ENCODE results near the gene LAMC3. TPM values are rescaled to one million over a fixed set of nuclear protein-coding genes. Genes with fewer than 3 reads are reported as not detected.
"Not testable (repeated sequence)": the region's sequence is repeated elsewhere in the genome, so short reads cannot be mapped to it uniquely, and the experiment has no call there.

Gene LAMC3
- polyA plus RNA-seq, 1 donor from 2014 or later = not detected

DNA sequence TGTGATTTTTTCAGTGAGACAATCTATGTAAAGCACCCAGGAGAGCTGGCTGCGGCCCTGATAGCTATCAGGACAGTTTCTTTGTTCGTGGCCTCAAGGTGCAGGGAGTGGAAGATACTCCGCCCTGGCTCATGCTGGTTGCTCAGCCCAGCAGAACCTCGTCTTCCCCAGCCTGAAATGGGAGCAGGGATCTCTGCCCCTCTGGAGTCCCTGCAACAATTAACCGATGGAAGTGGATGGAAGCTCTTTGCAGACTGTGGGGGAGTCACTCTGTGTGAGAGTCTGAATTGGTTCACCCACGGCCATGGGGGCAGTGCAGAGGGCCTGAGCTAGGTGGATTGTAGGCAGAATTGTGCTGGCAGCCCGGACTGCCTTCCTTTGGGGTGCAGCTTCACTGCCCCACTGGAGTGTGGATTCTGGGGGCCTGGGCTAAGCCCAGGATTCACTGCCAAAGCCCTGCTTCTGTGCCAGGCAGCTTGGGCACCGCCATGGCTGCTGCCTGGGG, 90.2 kb downstream of the LAMC3 start:
- Mint-ChIP-seq H3K27me3 (peaks cover 30% of the 10 kb centered on the region), H3K4me1 (peaks cover 4 to 5% (median 5%) of the 10 kb centered on the region in 3 donors), H3K27ac (no peak overlapping the region), H3K4me3 (peak overlapping the region in 1 of 4 donors; percentile 6), H3K36me3 (peaks cover 1% of the 10 kb centered on the region), H3K9me3 (no peaks in the 10 kb centered on the region)

DNA sequence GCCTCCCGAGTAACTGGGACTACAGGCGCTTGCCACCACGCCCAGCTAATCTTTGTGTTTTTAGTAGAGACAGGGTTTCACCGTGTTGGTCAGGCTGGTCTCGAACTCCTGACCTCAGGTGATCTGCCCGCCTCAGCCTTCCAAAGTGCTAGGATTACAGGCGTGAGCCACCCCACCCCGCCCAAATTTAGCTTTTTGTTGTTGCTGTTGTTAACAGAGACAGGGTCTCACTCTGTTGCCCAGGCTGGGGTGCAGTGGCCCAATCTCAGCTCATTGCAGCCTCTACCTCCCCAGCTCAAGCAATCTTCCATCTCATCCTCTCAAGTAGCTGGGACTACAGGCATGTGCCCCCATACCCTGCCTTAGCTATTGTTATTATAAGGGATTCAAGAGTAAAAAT, 90.9 kb downstream of the LAMC3 start:
- H3K27me3 Mint-ChIP-seq = peaks cover 27% of the 10 kb centered on the region
- not testable (repeated sequence) for H3K27ac Mint-ChIP-seq, H3K4me3 Mint-ChIP-seq, H3K9me3 Mint-ChIP-seq, H3K4me1 Mint-ChIP-seq, H3K36me3 Mint-ChIP-seq

DNA sequence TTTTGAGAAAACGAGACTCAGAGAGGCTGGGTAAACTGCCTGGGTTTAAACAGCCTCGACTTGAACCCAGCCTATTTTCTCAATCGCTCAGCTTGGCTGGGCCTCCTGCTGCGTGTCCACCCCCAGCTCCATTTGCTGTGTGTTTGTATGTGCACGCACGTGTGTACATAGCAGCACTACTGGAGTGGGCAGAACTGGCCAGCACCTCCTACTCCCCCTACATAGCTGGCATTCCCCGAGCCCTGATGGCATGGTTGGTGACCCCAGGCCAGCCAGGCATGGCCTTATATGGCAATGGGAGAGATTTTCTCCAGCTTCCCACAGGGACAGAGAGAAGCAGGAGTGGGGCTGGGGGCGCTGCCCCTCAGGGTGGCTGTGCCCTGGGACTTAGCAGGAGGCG, 91.5 kb downstream of the LAMC3 start:
- Mint-ChIP-seq H3K9me3 (no peaks in the 10 kb centered on the region), H3K36me3 (peaks cover 1% of the 10 kb centered on the region), H3K4me1 (peaks cover 4 to 5% (median 5%) of the 10 kb centered on the region in 3 donors), H3K4me3 (peak overlapping the region in 1 of 4 donors; percentile 47), H3K27ac (no peak overlapping the region), H3K27me3 (peaks cover 21% of the 10 kb centered on the region)

DNA sequence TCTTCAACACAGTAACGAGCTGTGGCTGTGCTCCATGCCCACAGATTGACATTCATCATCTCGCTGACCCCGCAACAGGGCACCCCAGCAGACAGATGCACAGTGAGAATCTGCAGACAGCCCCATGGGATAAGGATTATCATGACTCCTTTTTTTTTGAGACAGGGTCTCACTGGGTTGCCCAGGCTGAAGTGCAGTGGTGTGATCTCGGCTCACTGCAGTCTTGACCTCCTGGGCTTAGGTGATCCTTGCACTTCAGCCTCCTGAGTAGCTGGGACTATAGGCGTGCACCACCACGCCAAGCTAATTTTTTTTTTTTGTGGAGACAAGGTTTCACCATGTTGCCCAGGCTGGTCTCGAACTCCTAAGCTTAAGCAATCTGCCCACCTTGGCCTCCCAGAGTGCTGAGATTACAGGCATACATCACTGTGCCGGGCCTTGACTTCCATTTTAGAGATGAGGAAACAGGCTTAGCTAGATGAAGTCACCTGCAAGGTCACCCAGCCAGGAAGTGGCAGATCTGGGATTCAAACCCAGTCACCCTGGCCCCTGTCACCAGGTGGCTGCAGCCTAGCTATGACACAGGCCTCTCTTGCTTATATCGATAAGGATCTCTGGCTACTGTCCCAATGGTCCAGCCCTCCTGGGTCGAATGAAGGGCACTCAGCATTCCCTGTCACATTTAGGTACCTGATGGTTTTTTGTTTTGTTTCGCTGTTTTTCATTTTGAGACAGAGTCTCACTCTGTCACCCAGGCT, 92.4 kb downstream of the LAMC3 start:
- H3K4me1 Mint-ChIP-seq = peaks cover 2 to 5% (median 2%) of the 10 kb centered on the region in 3 donors
- no peaks in the 10 kb centered on the region for H3K9me3 Mint-ChIP-seq
- H3K27me3 Mint-ChIP-seq = peaks cover 20% of the 10 kb centered on the region
- no peak overlapping the region for H3K27ac Mint-ChIP-seq
- no peak overlapping the region for H3K4me3 Mint-ChIP-seq
- H3K36me3 Mint-ChIP-seq = no peaks in the 10 kb centered on the region

DNA sequence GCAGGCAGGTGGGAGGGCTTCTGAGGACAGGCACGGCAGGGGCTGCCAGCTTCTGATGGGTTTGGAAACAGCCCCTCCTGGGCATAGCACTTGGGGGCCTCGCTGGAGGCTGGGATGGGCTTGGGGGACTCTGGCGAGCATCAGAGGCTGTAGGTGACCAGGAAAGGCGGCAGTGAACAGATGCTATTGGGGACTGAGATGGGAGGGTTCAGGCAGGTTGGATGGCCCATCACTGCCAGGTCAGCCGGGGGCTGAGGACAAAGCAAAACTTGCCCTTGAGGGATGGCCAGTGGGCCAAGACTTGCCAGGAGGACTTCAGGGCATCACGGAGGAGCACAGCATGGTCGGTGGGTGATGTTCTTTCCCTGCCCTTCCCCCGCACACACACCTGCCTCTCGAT, 94.0 kb downstream of the LAMC3 start:
- Mint-ChIP-seq H3K4me1 (peaks cover 0 to 2% (median 2%) of the 10 kb centered on the region in 3 donors), H3K9me3 (no peaks in the 10 kb centered on the region)

DNA sequence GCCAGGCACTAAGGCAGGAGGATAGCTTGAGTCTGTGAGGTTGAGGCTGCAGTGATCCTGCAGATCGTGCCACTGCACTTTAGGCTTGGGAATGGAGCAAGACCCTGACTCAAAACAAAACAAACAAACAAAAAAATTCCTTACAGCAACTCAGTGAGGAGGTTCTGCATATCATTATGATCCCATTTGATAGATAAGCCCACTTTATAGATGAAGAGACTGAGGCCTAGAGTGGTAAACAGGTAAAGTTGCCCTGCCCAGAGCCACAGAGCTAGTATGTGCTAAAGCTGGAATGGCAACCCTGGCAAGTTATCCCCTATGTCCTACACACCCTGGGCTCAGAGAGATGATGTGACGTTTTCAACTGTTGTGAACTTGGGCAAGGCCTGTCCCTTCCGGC, 94.6 kb downstream of the LAMC3 start:
- peaks cover 0 to 2% (median 2%) of the 10 kb centered on the region in 3 donors for H3K4me1 Mint-ChIP-seq
- H3K4me3 Mint-ChIP-seq = no peak overlapping the region
- H3K36me3 Mint-ChIP-seq = no peaks in the 10 kb centered on the region
- H3K27me3 Mint-ChIP-seq = peaks cover 14% of the 10 kb centered on the region
- no peaks in the 10 kb centered on the region for H3K9me3 Mint-ChIP-seq
- no peak overlapping the region for H3K27ac Mint-ChIP-seq

More for the DNA sequence above, 94.0 kb downstream of the LAMC3 start:
- H3K36me3 Mint-ChIP-seq = no peaks in the 10 kb centered on the region
- H3K4me3 Mint-ChIP-seq = no peak overlapping the region
- no peak overlapping the region for H3K27ac Mint-ChIP-seq
- peaks cover 14% of the 10 kb centered on the region for H3K27me3 Mint-ChIP-seq

DNA sequence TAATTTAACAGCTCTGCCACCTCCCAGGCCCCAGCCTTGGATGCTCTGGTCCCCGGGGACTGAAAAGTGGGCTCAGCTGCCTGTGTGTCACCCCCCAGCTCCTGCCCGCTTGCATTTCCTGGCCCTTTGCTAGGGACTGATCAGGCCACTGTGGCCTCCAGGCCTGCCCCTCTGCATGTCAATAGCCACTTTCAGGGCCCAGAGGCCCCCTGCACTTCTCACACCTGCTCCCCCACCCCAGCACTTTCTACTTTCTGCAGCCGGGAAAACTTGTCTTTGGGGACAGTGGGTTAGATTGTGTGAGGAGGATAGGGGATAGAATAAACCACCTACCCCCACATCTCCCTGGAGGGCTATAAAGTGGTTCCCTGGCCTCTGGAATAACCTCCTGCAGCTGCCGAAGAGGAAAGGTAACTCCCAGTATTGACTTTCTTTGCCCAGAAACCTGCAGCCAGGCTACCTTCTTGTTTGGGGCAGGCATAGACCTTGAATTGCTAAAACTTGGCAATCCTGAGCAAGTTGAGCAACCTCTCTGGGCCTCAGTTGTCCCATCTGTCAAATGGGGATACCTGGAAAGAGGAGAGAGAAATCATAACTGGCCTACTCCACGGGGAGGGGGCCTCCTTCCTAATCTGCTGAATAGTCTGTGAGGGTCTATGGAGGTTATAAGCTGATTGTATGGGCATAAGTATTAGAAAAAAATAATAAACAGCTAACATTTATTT, 95.2 kb downstream of the LAMC3 start:
- Mint-ChIP-seq H3K9me3 (no peaks in the 10 kb centered on the region), H3K4me3 (no peak overlapping the region), H3K36me3 (no peaks in the 10 kb centered on the region), H3K27ac (no peak overlapping the region), H3K4me1 (peaks cover 0 to 2% (median under 1%) of the 10 kb centered on the region in 3 donors), H3K27me3 (peaks cover 15% of the 10 kb centered on the region)

DNA sequence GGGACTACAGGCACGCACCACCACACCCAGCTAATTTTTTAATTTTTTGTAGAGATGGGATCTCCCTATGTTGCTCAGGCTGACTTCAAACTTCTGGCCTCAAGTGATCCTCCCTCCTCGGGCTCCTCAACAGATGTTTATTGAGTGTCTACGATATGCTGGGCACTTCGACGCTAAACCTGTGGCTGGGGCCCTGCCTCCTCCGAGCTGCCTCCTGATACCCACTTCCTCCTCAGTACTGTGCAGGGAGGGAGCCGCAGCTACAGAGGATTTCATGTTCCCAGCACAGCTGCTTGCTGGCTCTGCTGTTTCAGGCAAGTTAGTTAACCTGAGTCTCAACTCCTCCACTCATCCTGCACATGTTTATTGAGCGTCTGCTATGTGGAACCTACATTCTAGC, 97.0 kb downstream of the LAMC3 start:
- H3K27ac Mint-ChIP-seq = no peak overlapping the region
- no peaks in the 10 kb centered on the region for H3K9me3 Mint-ChIP-seq
- H3K36me3 Mint-ChIP-seq = no peaks in the 10 kb centered on the region
- H3K27me3 Mint-ChIP-seq = peaks cover 18% of the 10 kb centered on the region
- H3K4me1 Mint-ChIP-seq = peaks cover 0 to 2% (median 0%) of the 10 kb centered on the region in 3 donors
- no peak overlapping the region for H3K4me3 Mint-ChIP-seq

DNA sequence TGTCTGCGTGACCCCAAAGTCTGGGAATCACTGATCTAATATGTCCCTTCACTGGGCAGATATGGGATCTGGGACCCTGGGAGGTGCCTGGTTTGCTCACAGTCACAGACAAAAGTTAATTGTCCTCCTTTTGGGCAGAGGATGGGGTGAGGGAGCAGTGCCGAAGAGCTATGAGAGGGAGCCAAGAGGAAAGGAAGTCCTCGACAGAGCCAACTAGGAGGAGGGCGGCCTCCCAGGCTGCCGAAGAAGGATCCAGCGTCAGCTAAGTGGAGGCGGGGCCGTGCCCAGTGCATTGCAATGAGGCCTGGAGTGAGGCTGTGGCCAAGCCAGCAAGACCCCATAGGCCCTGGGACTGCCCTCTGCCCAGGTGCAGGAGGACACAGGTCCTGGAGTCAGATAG, 98.8 kb downstream of the LAMC3 start:
- no peaks in the 10 kb centered on the region for H3K9me3 Mint-ChIP-seq
- H3K4me3 Mint-ChIP-seq = no peak overlapping the region
- H3K27ac Mint-ChIP-seq = no peak overlapping the region
- H3K36me3 Mint-ChIP-seq = no peaks in the 10 kb centered on the region
- H3K4me1 Mint-ChIP-seq = no peaks in the 10 kb centered on the region
- peaks cover 21% of the 10 kb centered on the region for H3K27me3 Mint-ChIP-seq

DNA sequence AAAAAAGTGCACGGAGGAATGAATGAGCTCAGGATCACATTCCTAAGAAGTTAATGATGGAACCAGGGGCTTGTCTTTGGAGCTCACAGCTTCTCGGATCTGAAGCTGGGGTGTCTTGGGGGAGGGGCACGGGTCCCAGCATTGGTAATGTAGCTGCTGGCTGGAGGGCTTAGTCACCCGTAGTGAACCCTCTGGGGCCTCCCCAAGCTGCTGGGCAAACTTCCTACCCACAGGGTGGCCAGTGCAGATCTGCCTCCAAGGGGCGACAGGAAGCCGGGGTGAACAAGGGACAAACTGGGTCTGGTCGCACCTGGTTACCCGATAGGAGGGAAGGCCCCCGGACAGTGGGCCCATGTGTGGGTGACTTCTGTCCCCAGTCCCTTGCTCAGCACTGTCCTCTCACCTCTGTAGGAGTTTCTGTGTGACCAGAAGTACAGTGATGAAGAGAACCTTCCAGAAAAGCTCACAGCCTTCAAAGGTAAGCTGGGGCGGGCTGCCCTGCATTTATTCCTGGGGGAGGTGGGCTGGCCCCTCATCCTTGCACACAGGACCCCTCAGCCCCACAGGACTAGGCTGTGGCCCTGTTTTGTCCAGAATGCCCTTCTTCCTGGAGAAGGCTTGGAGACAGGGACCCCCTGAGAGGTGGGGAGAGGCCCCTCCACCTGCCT, 102.3 kb downstream of the LAMC3 start:
- Mint-ChIP-seq H3K4me1 (no peaks in the 10 kb centered on the region), H3K9me3 (no peaks in the 10 kb centered on the region), H3K27me3 (peaks cover 14% of the 10 kb centered on the region), H3K4me3 (no peak overlapping the region), H3K27ac (no peak overlapping the region), H3K36me3 (no peaks in the 10 kb centered on the region)

DNA sequence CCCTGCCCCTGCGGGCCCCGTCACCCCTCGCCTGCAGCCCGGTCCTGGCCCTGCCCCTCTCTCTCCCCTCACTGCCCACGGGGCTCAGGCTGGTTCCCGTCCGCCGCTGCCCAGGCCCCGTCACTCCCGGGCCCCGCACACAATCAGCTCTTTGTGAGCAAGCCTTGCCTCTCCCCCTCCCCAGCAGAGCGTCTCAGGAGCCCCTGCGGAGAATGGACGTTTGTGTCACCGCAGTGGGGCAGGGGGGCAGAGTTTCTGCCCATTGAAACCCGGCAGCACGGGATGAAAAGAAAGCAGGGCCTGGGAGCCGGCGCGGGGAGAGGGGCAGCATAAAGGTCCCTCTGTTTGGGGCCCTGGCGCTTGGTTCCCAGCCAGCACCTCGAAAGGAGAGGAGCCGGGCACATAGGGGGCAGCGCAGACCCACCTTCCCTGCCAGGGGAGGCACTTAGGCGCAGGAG, 102.9 kb downstream of the LAMC3 start:
- Mint-ChIP-seq H3K4me3 (no peak overlapping the region), H3K36me3 (no peaks in the 10 kb centered on the region), H3K27me3 (peaks cover 13% of the 10 kb centered on the region), H3K27ac (no peak overlapping the region), H3K9me3 (no peaks in the 10 kb centered on the region), H3K4me1 (no peaks in the 10 kb centered on the region)

DNA sequence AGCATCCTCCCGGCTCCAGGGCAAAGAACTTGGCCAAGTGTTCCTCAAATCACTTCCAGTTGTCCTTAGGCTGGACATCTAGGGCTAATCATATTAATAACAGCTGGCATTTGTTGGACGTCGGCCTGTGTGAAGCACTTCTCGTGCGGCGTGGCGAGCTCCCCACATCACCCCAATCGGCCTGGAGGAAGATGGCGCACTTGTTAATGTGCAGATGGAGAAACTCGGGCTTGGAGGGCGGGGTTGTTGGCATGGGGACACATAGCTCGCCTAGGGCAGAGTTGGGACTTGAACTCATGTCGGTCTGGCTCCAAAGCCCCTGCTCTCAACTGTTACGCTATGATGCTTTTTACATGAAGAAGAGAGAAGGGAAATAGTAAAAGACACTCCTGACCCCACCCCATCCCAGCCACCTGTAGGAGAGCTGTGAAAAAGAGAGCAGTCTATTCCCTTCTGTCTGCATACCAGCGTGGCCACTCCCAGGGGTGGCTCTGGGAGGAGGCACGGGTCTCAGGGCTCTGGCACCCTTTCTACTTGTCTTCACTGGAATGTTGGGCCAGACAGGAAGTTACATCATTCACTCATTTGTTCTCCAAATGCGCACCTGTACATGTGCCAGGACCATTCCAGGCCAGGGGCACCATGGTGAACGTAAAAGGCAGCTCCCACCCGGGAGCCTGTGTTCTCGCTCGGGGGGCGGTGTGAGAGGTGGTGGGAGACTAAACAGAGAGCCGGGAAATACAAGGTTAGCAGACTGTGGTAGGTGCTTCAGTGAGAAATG, 103.6 kb downstream of the LAMC3 start:
- Mint-ChIP-seq H3K27me3 (peaks cover 10% of the 10 kb centered on the region), H3K4me1 (no peaks in the 10 kb centered on the region), H3K9me3 (no peaks in the 10 kb centered on the region), H3K27ac (no peak overlapping the region), H3K4me3 (no peak overlapping the region), H3K36me3 (no peaks in the 10 kb centered on the region)

DNA sequence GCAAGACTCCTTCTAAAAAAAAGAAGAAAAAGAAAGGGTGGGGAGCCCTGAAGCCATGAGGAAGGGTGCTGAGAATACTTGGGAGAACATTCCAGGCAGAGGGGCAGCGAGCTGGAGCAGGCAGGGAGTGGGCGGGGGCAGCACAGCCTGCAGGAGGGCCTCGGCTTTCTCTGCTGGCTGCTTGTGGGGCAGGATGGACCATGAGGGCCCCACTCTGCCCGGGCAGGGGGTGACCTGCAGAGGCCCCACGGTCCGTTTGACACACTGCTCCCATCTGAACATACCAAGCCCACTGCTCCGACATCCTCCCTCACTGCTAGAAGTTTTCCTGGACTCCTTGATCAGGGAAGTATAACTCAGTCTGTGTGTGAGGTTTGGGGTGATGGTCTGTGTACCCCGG, 104.7 kb downstream of the LAMC3 start:
- peak overlapping the region in 1 of 4 donors; percentile 65 for H3K4me3 Mint-ChIP-seq
- H3K4me1 Mint-ChIP-seq = peaks cover 0 to 2% (median 0%) of the 10 kb centered on the region in 3 donors
- no peaks in the 10 kb centered on the region for H3K36me3 Mint-ChIP-seq
- no peak overlapping the region for H3K27ac Mint-ChIP-seq
- peaks cover 0 to 1% (median 0%) of the 10 kb centered on the region in 3 donors for H3K9me3 Mint-ChIP-seq
- peaks cover 17% of the 10 kb centered on the region for H3K27me3 Mint-ChIP-seq

DNA sequence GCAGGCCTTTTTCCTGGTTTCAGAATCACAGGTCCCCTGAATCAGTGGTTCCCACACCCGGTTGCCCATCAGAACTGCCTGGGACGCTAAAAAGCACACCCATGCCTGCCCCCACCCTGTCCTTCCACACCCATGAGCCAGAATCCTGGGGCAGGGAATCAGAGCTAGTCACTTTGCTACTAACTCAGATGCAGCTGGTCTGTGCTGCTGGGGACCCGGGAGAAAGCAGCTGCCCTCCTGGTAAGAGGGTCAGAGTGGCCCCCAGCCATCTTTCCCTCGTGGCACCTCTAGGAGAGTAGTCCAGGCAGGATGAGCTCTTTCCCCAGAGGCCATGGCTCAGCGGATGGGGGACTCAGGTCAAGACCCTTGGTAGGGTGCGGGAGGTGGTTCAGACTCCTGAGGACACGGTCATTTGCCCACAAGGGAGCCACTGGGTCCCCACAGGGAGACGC, 105.1 kb downstream of the LAMC3 start:
- no peaks in the 10 kb centered on the region for H3K36me3 Mint-ChIP-seq
- H3K4me3 Mint-ChIP-seq = no peak overlapping the region
- peaks cover 0 to 2% (median 0%) of the 10 kb centered on the region in 3 donors for H3K4me1 Mint-ChIP-seq
- peaks cover 0 to 1% (median 0%) of the 10 kb centered on the region in 3 donors for H3K9me3 Mint-ChIP-seq
- H3K27me3 Mint-ChIP-seq = peaks cover 18% of the 10 kb centered on the region
- no peak overlapping the region for H3K27ac Mint-ChIP-seq
